H1 (cell line): ENCODE data around the gene PAK2. TPM values are rescaled to one million over a fixed set of nuclear protein-coding genes. Genes with fewer than 3 reads are reported as not detected.

ENCODE experiments used
- CTCF ChIA-PET: fragments of 300-600 bp; sonication (Branson Sonifier 250); formaldehyde crosslinking; loops from one replicate; lab custom pipeline; 2021; ENCODE audit not compliant: partially characterized antibody; lab: Charles Lee
- POLR2A ChIA-PET: fragments of 300-600 bp; sonication (Branson Sonifier 250); formaldehyde crosslinking; loops from one replicate; lab custom pipeline; 2021; ENCODE audit warnings: inconsistent platforms; ENCODE audit not compliant: partially characterized antibody; lab: Charles Lee
- DNase-seq, 2 experiments: peaks; one replicate each; pipeline versions ENCODE4 v3.0.0 to v3.0.0-alpha.2; 2010 to 2022; ENCODE audit warnings: low spot score in 2 of 2, low read depth in 1 of 2, mixed read lengths in 1 of 2
- FAIRE-seq: peaks from 2 replicates; lab custom pipeline; 2011; peaks lifted over from hg19 to GRCh38; lab: Jason Lieb, UNC
- H2AFZ ChIP-seq: 2 replicates; pipeline ENCODE4 v1.8.1; 2012; ENCODE audit warnings: low read length, inconsistent platforms
- H2AK5ac ChIP-seq: 2 replicates; pipeline ENCODE4 v1.6.1; 2013; ENCODE audit warnings: low read depth, low read length
- H2BK120ac ChIP-seq: replicated peaks from 2 replicates; pipeline ENCODE3; 2013; ENCODE audit warnings: low read depth, low read length, inconsistent platforms
- H2BK12ac ChIP-seq: 2 replicates; pipeline ENCODE4 v1.6.1; 2013; ENCODE audit warnings: low read depth, low read length
- H2BK15ac ChIP-seq: 2 replicates; pipeline ENCODE4 v1.6.1; 2013; ENCODE audit warnings: low read length
- H2BK20ac ChIP-seq: 2 replicates; pipeline ENCODE4 v1.6.1; 2013; ENCODE audit warnings: low read length
- H2BK5ac ChIP-seq: 2 replicates; pipeline ENCODE4 v1.6.1; 2013; ENCODE audit warnings: low read depth, low read length
- H3K14ac ChIP-seq: 2 replicates; pipeline ENCODE4 v1.6.1; 2013; ENCODE audit warnings: inconsistent platforms; ENCODE audit not compliant: insufficient read length
- H3K18ac ChIP-seq: 2 replicates; pipeline ENCODE4 v1.6.1; 2013; ENCODE audit warnings: low read length; ENCODE audit errors: extremely low read depth
- H3K23ac ChIP-seq: 2 replicates; pipeline ENCODE4 v1.6.1; 2013; ENCODE audit warnings: inconsistent platforms; ENCODE audit not compliant: insufficient read length
- H3K23me2 ChIP-seq: 2 replicates; pipeline ENCODE4 v1.6.1; 2013; ENCODE audit warnings: low read depth, low read length
- H3K27ac ChIP-seq: 2 replicates; pipeline ENCODE4 v1.6.1; 2011; ENCODE audit warnings: low read depth, low read length, inconsistent platforms
- H3K27me3 ChIP-seq, 4 experiments: replicated peaks in 1 of 4; 1 replicate in 1 of 4; 2 replicates in 3 of 4; pipeline versions ENCODE4 v1.6.1 to v1.8.1; 2011 to 2013; ENCODE audit warnings: low read length in 3 of 4, mild to moderate bottlenecking in 3 of 4, inconsistent platforms in 2 of 4, mixed read lengths in 2 of 4, moderate library complexity in 1 of 4; ENCODE audit not compliant: control insufficient read depth in 3 of 4, insufficient read depth in 3 of 4; ENCODE audit errors: extremely low read depth in 1 of 4
- H3K36me3 ChIP-seq, 4 experiments: 2 replicates each; pipeline versions ENCODE4 v1.6.1 to v1.8.1; 2011 to 2013; ENCODE audit warnings: mild to moderate bottlenecking in 4 of 4, low read length in 3 of 4, moderate library complexity in 2 of 4, control low read depth in 1 of 4, inconsistent platforms in 1 of 4; ENCODE audit not compliant: insufficient read depth in 4 of 4, control insufficient read depth in 2 of 4
- H3K4ac ChIP-seq: replicated peaks from 2 replicates; pipeline ENCODE3; 2013; ENCODE audit warnings: low read length, low read depth, mixed read lengths, inconsistent platforms; ENCODE audit not compliant: insufficient read length
- H3K4me1 ChIP-seq, 4 experiments: replicated peaks in 1 of 4; 1 replicate in 1 of 4; 2 replicates in 3 of 4; pipeline versions ENCODE4 v1.6.1 to v1.8.1; 2011 to 2013; ENCODE audit warnings: low read length in 3 of 4, inconsistent platforms in 2 of 4, mixed read lengths in 1 of 4; ENCODE audit not compliant: insufficient read depth in 4 of 4, control insufficient read depth in 3 of 4
- H3K4me2 ChIP-seq, 2 experiments: 2 replicates each; pipeline versions ENCODE4 v1.6.1 to v1.8.1; 2011 to 2013; ENCODE audit warnings: low read depth in 2 of 2, low read length in 2 of 2, control low read depth in 1 of 2, inconsistent platforms in 1 of 2, mild to moderate bottlenecking in 1 of 2; ENCODE audit not compliant: insufficient read depth in 1 of 2
- H3K4me3 ChIP-seq, 4 experiments: fragments of 200-600, 300-600 bp in 1 of 4; sonication (generic), shearing (Covaris generic), sonication (Bioruptor Twin) in 1 of 4; 2 replicates each; pipeline versions ENCODE4 v1.5.1 to v1.8.1; 2011 to 2016; ENCODE audit warnings: low read length in 4 of 4, low read depth in 3 of 4, control low read depth in 2 of 4, inconsistent platforms in 2 of 4, mild to moderate bottlenecking in 2 of 4, mixed read lengths in 1 of 4, moderate library complexity in 1 of 4; ENCODE audit not compliant: insufficient read depth in 2 of 4; ENCODE audit errors: extremely low read depth in 1 of 4
- H3K56ac ChIP-seq: replicated peaks from 2 replicates; pipeline ENCODE3; 2013; ENCODE audit warnings: low read depth, mild to moderate bottlenecking, mixed read lengths, low read length, inconsistent platforms; ENCODE audit not compliant: insufficient read length
- H3K79me1 ChIP-seq: 2 replicates; pipeline ENCODE4 v1.6.1; 2013; ENCODE audit warnings: low read depth, low read length, control low read depth
- H3K79me2 ChIP-seq, 2 experiments: 2 replicates each; pipeline versions ENCODE4 v1.6.1 to v1.8.1; 2012 to 2013; ENCODE audit warnings: low read length in 2 of 2, mild to moderate bottlenecking in 2 of 2, inconsistent platforms in 1 of 2; ENCODE audit not compliant: insufficient read depth in 2 of 2, control insufficient read depth in 1 of 2
- H3K9ac ChIP-seq, 4 experiments: replicated peaks in 1 of 4; 1 replicate in 1 of 4; 2 replicates in 3 of 4; pipeline versions ENCODE4 v1.6.1 to v1.8.1; 2011 to 2013; ENCODE audit warnings: low read depth in 3 of 4, low read length in 3 of 4, control low read depth in 2 of 4, mild to moderate bottlenecking in 2 of 4, moderate library complexity in 2 of 4, inconsistent platforms in 1 of 4; ENCODE audit errors: extremely low read depth in 1 of 4
- H3K9me3 ChIP-seq, 2 experiments: 2 replicates each; pipeline versions ENCODE4 v1.6.1 to v1.8.1; 2012 to 2013; ENCODE audit warnings: mild to moderate bottlenecking in 2 of 2, moderate library complexity in 2 of 2, control low read depth in 1 of 2, inconsistent platforms in 1 of 2, low read depth in 1 of 2, low read length in 1 of 2, mixed read lengths in 1 of 2; ENCODE audit not compliant: insufficient read depth in 2 of 2
- H4K20me1 ChIP-seq, 2 experiments: replicated peaks in 1 of 2; 2 replicates each; pipeline versions ENCODE3 to v1.8.1; 2011 to 2013; ENCODE audit warnings: inconsistent platforms in 2 of 2, low read length in 2 of 2, mild to moderate bottlenecking in 1 of 2; ENCODE audit not compliant: insufficient read depth in 2 of 2, control insufficient read depth in 1 of 2
- H4K5ac ChIP-seq: 2 replicates; pipeline ENCODE4 v1.6.1; 2013; ENCODE audit warnings: low read length, low read depth, mixed read lengths, inconsistent platforms; ENCODE audit not compliant: insufficient read length
- H4K8ac ChIP-seq: 2 replicates; pipeline ENCODE4 v1.8.0; 2013; ENCODE audit warnings: mild to moderate bottlenecking, moderate library complexity, low read length, inconsistent platforms; ENCODE audit not compliant: insufficient read depth; ENCODE audit errors: extremely low read depth
- H4K91ac ChIP-seq: replicated peaks from 2 replicates; pipeline ENCODE3; 2013; ENCODE audit warnings: low read length, mixed read lengths, inconsistent platforms; ENCODE audit not compliant: insufficient read length
- ATF2 ChIP-seq: IDR thresholded peaks from 2 replicates; pipeline ENCODE4 v1.6.1; 2012; ENCODE audit warnings: low read length, inconsistent platforms
- CHD2 ChIP-seq: IDR thresholded peaks from 2 replicates; pipeline ENCODE4 v1.6.1; 2012; ENCODE audit warnings: low read length, improper control_type of control experiment
- HDAC6 ChIP-seq: IDR thresholded peaks from one replicate; pipeline ENCODE4 v1.7.1; 2012; ENCODE audit warnings: low read depth, mild to moderate bottlenecking, inconsistent platforms, low read length, moderate library complexity
- KDM4A ChIP-seq: IDR thresholded peaks from one replicate; pipeline ENCODE4 v1.7.1; 2012; ENCODE audit warnings: low read depth, mild to moderate bottlenecking, moderate library complexity, low read length, inconsistent platforms; ENCODE audit not compliant: severe bottlenecking
- NRF1 ChIP-seq: IDR thresholded peaks from 2 replicates; pipeline ENCODE4 v1.6.1; 2011; ENCODE audit warnings: mild to moderate bottlenecking, low read depth, low read length, improper control_type of control experiment
- PHF8 ChIP-seq: fragments of 200-600 bp; sonication (generic); conservative IDR thresholded peaks from 2 replicates; pipeline ENCODE4 v1.7.1; 2012; ENCODE audit warnings: low read depth, mild to moderate bottlenecking, inconsistent platforms, low read length, moderate library complexity
- TBP ChIP-seq: IDR thresholded peaks from 2 replicates; pipeline ENCODE4 v1.6.1; 2011; ENCODE audit warnings: low read depth, low read length, improper control_type of control experiment
- WGBS, 2 experiments: shearing (Covaris generic) in 1 of 2; methylation state at CpG; one replicate each; pipeline versions ENCODE4 v1.1.6 to v1.1.7; 2013 to 2015; ENCODE audit warnings: low lambda C conversion rate in 2 of 2, mixed read lengths in 2 of 2, inconsistent platforms in 1 of 2, low coverage in 1 of 2, missing lambda C conversion rate in 1 of 2; ENCODE audit not compliant: insufficient replicate concordance in 2 of 2, insufficient coverage in 1 of 2, insufficient read length in 1 of 2; ENCODE audit errors: extremely low coverage in 1 of 2, missing lambda C conversion rate in 1 of 2; 5-methylcytosine and 5-hydroxymethylcytosine counted together
- polyA plus RNA-seq, 7 experiments: library from polyadenylated mRNA; depleted of rRNA in 3 of 7; stranded (reverse) in 5 of 7; unstranded in 2 of 7; fragments of >200 nt in 5 of 7; fragments of 200-250 nt in 2 of 7; gene quantifications; 1 replicate in 5 of 7; 2 replicates in 1 of 7; 4 replicates in 1 of 7; pipeline versions ENCODE4 v1.2.1 to v1.2.3, GENCODE V29; 2011 to 2013; ENCODE audit warnings: missing spikeins in 2 of 7, mixed read lengths in 2 of 7
- total RNA-seq: library from RNA; stranded (reverse); fragmentation: NEBNext Ultra II Directional; extraction: Animal tissue kit (Norgen Biotek cat#: 25700); gene quantifications from 2 replicates; pipeline ENCODE4 v1.2.1, GENCODE V29; 2021

The PAK2 gene
- total and polyA plus RNA-seq, 2 of the 8 experiments (the other 6 are each of a cell fraction or from before 2014, with no cell fraction given) = 13.1 to 60.5 TPM

- Histone ChIP-seq H3K23ac (no peak overlapping the region), H3K4me3 (no peak overlapping the region), H3K36me3 (peaks cover 0 to 4% (median 0%) of the 10 kb centered on the region in 4 experiments; a peak in 1 of 8 replicates), H3K18ac (no peak overlapping the region), H4K91ac (no peak overlapping the region), H4K8ac (no peak overlapping the region), H3K79me2 (peaks cover 10 to 73% of the 10 kb centered on the region in 2 experiments), H3K9ac (no peak overlapping the region), H4K20me1 (peaks cover 2 to 5% of the 10 kb centered on the region in 2 experiments), H3K4me2 (no peak overlapping the region), H2BK120ac (no peak overlapping the region), H2AFZ (no peak overlapping the region), H3K56ac (no peak overlapping the region), H3K9me3 (peaks cover 2 to 4% of the 10 kb centered on the region in 2 experiments; a peak in 1 of 4 replicates), H3K14ac (no peak overlapping the region), H4K5ac (no peak overlapping the region), H2BK20ac (no peak overlapping the region), H2BK15ac (no peak overlapping the region), H2BK12ac (no peak overlapping the region), H3K4me1 (no peaks in the 10 kb centered on the region), H2AK5ac (no peak overlapping the region), H3K4ac (no peak overlapping the region), H3K27ac (no peak overlapping the region), H3K79me1 (peaks cover 2% of the 10 kb centered on the region), H3K27me3 (no peaks in the 10 kb centered on the region; a peak in 1 of 7 replicates), H2BK5ac (no peak overlapping the region), H3K23me2 (no peaks in the 10 kb centered on the region; the same call in 1 of the 2 replicates)
- ChIA-PET CTCF (interaction anchor here (0.6 kb wide), 1 partner anchor 240 kb away, joined by 4 read pairs; no protein-coding TSS in a partner anchor), POLR2A (interaction anchor here (0.6 to 0.9 kb wide), 2 partner anchors 16 to 107 kb away, joined by 3 to 4 read pairs; no protein-coding TSS in a partner anchor)
- 85% methylated on average over 7 of the region's 7 CpGs; no CpG with 5 or more reads in 1 of the 2 experiments for WGBS, 2 experiments
- TF ChIP-seq CHD2 (no peak), NRF1 (no peak), HDAC6 (no peak), KDM4A (no peak), PHF8 (no peak), TBP (no peak), ATF2 (no peak)
- DNase-seq (no peak), FAIRE-seq (no peak)
Measured at GRCh38 chr3:196763179-196763578, 23.5 kb downstream of the PAK2 start.
